Stimulated activated memory B cell treated with anti-CD40 and anti-IgM and Interleukin-4, amounts not matched to agents 10 μg/mL and 1 μg/mL and 100 μg/mL, for 72 hours (primary cell): ENCODE data around the gene SIPA1L3.
"Not testable (repeated sequence)": the region's sequence is repeated elsewhere in the genome, so short reads cannot be mapped to it uniquely, and the experiment has no call there.

ENCODE experiments used
- ATAC-seq: fragments of 150-1000 bp; cut with Tn5 transposase; 2 replicates; pipeline ENCODE4 v1.10.0; 2021
- H3K27ac Mint-ChIP-seq: one replicate; pipeline ENCODE4 v1.8.0; 2022; ENCODE audit warnings: mild to moderate bottlenecking, mixed read lengths
- H3K27me3 Mint-ChIP-seq: one replicate; pipeline ENCODE4 v1.8.0; 2022; ENCODE audit warnings: mixed read lengths
- H3K36me3 Mint-ChIP-seq: one replicate; pipeline ENCODE4 v1.8.0; 2022; ENCODE audit warnings: mixed read lengths
- H3K4me1 Mint-ChIP-seq: one replicate; pipeline ENCODE4 v1.8.0; 2022; ENCODE audit warnings: mixed read lengths
- H3K4me3 Mint-ChIP-seq: one replicate; pipeline ENCODE4 v1.8.0; 2022; ENCODE audit warnings: mild to moderate bottlenecking, moderate library complexity, mixed read lengths
- H3K9me3 Mint-ChIP-seq: one replicate; pipeline ENCODE4 v1.8.0; 2022; ENCODE audit warnings: mixed read lengths

Gene SIPA1L3

DNA sequence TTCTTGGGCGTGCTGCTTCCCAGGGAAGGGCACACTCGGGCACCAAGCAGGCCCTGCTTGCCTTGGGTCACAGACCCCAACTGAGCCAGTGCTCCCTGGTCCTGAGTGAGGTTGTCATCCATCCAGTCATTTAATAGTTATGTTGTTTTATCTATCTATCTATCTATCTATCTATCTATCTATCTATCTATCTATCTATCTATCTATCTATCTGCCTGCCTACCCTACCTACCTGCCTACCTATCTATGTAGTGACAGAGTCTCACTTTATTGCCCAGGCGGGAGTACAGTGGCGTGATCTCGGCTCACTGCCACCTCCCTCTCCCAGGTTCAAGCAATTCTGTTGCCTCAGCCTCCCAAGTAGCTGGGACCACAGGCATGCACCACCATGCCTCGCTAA lies 164.0 kb downstream of the SIPA1L3 start:
- H3K27me3 Mint-ChIP-seq, H3K9me3 Mint-ChIP-seq, H3K4me3 Mint-ChIP-seq, ATAC-seq: not testable (repeated sequence)
- H3K36me3 Mint-ChIP-seq, result peaks cover 35% of the 10 kb centered on the region
- H3K27ac Mint-ChIP-seq, result peak overlapping the region; percentile 66
- H3K4me1 Mint-ChIP-seq, result peaks cover 31% of the 10 kb centered on the region

DNA sequence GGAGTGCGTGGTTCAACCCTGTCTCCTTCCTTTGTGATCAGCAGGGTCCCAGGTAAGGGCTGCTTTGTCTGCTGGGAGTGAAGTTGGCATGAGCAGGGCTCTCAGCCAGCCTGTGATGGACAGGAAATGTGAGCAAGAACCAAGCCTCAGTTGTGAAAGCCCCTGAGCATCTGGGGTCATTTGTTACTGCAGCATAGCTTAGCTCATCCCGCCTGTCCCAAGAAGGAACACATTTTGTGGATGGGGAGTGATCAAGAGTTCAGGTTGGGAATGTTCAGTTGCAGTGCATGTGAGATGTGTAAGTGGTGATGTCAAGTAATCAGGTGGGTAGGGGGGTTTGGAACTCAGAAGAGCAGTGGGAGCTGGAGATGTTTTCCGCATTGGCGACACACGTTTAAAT lies 164.6 kb downstream of the SIPA1L3 start:
- Mint-ChIP-seq H3K36me3 (peaks cover 41% of the 10 kb centered on the region), H3K4me1 (peaks cover 33% of the 10 kb centered on the region), H3K9me3 (no peaks in the 10 kb centered on the region), H3K4me3 (no peak overlapping the region), H3K27me3 (no peaks in the 10 kb centered on the region), H3K27ac (peak overlapping the region; percentile 66)
- ATAC-seq, result no peak

DNA sequence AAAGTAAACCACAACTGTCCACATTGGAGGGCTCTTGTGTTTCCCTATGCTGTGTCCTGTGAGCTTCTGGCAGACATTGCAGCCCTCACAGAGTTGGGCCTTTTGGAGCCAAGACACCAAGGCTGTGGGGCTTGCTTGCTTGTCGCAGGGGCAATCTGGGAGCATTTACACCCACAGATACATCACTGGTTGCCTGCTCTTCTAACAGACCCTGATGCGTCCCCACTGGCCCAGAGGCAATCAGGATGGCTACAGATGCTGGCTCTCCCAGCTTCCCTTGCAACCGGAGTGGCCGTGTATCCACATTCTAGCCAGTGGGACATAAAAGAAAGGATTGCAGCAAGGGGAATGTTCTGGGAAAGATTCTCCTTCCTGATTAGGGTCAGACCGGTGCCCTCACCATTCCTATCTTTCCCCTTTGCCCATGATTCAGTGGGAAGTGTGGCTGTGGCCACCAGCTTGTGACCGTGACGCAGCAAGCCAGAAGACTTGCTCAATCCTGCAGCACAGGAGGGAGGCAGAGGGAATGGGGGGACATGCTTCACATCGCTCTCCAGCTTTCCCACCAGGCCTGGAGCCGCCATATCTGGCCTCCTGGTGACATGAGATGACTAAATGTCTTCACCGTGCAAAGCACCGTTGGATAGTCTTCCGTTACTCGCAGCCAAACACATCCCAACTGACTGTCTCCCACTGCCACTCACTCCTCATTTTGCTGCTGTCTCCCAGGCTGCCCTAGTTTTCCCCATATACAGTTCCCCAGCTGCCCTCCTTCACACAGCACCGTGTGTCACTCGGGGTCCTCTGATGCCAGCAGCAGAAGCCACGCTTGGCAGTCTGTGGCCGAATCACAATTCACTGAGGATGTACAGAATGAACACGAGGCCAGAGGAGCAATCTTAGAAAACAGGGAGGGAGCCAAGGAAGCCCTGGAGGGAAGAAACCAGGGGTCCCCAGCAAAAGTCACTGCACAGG lies 166.1 kb downstream of the SIPA1L3 start:
- Mint-ChIP-seq H3K9me3 (no peaks in the 10 kb centered on the region), H3K27me3 (no peaks in the 10 kb centered on the region), H3K4me1 (peaks cover 39% of the 10 kb centered on the region), H3K4me3 (no peak overlapping the region), H3K36me3 (peaks cover 49% of the 10 kb centered on the region), H3K27ac (peak overlapping the region; percentile 66)
- no peak for ATAC-seq

DNA sequence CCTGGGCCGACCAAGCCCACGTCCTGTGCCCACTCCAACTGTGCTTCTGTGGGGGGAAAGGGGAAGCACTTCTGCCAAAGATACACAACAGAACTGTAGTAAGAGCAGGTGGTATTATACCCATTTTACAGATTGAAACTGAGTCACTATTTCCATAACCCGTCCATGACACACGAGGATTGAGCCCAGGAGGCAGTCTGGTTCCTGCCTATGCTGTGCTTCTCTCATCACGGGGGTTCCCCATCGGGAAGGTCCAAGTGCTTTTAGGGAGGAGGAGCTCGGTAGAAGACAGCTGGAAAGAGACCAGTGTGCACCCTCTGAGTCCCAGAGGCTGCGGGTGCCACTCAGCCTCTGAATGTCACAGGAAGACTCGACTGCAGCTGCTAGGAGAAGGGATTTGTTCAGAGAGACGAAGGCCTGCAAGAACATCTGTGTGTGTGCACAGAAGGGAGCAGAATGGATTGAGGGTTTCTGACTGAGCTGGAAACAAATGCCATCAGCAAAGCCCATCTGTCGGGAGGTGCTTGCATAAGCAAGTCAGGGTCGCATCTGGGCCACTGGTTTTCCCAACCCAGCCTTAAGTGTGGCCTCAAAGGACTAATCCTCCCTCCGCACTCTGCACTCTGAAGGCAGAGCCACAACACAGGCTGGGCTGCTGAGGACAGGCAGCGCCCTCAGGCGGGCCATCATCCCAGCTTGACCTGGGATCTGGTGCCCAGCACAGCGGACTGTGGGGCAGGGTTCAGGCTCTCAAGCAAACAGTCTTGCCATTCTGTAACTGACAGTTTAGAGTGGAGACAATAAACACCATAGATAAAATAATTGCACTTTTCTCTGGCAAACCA lies 167.1 kb downstream of the SIPA1L3 start:
- ATAC-seq, result no peak
- Mint-ChIP-seq H3K9me3 (no peaks in the 10 kb centered on the region), H3K27me3 (no peaks in the 10 kb centered on the region), H3K4me1 (peaks cover 48% of the 10 kb centered on the region), H3K27ac (peak overlapping the region; percentile 66), H3K4me3 (no peak overlapping the region), H3K36me3 (peaks cover 56% of the 10 kb centered on the region)

DNA sequence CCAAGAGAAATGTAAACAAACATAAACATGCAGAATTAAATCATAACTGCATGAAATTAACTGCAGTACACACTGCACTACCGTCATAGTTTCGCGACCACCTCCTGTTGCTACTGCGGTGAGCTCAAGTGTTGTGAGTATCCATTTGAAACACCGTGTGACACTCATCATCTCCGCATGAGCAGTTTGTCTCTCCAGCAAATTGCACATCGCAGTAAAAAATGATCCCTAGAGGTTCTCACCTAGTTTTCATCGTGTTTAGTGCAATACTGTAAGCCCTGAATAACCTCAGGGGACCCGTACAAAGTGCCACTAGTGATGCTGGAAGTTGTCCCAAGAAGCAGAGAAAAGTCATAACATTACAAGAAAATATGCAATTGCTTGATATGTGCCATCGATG lies 169.3 kb downstream of the SIPA1L3 start:
- peaks cover 66% of the 10 kb centered on the region for H3K36me3 Mint-ChIP-seq
- H3K9me3 Mint-ChIP-seq, result no peaks in the 10 kb centered on the region
- no peak for ATAC-seq
- H3K4me3 Mint-ChIP-seq, result no peak overlapping the region
- peaks cover 56% of the 10 kb centered on the region for H3K4me1 Mint-ChIP-seq
- H3K27me3 Mint-ChIP-seq, result no peaks in the 10 kb centered on the region
- H3K27ac Mint-ChIP-seq, result peak overlapping the region; percentile 61

DNA sequence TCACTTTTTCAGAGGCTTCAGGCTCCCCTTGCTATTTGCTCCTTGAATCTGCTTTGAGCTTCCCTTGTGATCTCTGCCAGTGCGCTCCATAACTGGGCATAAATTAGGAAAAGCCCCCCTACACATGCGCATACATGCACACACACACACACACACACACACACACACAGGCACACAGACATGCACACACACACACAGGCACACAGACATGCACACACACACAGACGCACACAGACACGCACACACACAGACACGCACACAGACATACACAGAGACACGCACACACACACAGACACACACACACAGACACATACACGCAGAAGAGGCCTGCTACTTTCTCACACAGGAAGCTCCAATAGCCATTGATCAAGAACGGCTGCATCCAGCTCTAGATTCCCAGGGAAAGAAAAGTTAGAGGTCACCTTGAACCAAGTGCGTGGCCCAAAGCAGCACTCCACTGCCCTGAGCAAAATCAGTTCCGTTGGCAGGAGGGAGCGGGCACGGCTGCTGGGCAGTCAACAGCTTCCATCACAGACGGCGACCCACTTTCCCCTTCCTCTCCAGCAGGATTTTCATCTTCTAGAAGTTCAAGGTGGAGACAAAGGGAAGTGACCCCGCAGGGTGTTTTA lies 171.4 kb downstream of the SIPA1L3 start:
- H3K27ac Mint-ChIP-seq, result peak overlapping the region; percentile 87
- no peak for ATAC-seq
- peaks cover 70% of the 10 kb centered on the region for H3K36me3 Mint-ChIP-seq
- H3K27me3 Mint-ChIP-seq, result no peaks in the 10 kb centered on the region
- H3K4me1 Mint-ChIP-seq, result peaks cover 47% of the 10 kb centered on the region
- H3K9me3 Mint-ChIP-seq, result no peaks in the 10 kb centered on the region
- H3K4me3 Mint-ChIP-seq, result no peak overlapping the region

DNA sequence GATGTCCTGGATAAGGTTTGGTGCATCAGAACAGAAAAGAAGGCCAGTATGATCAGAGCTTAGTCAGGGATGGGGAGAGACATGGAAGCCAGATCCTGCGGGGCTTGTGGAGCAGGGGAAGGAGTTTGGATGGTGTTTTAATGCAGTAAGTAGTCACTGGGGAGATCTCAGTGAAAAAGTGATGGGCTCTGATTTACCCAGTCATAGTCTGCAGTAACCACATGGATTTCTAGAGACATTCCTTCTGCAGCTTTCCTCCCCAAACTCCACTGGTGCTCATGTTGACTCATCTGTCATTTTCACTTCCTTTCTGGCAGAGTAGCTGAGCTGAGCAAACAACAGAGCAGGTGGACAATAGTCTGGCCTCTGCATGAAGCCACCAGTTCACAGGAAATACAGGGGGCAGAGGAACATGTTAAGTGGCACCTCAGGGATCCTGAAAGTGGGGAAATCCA lies 172.9 kb downstream of the SIPA1L3 start:
- ATAC-seq, result peak; percentile 92
- H3K9me3 Mint-ChIP-seq, result no peaks in the 10 kb centered on the region
- peaks cover 38% of the 10 kb centered on the region for H3K4me1 Mint-ChIP-seq
- no peaks in the 10 kb centered on the region for H3K27me3 Mint-ChIP-seq
- H3K36me3 Mint-ChIP-seq, result peaks cover 63% of the 10 kb centered on the region
- no peak overlapping the region for H3K4me3 Mint-ChIP-seq
- peak overlapping the region; percentile 87 for H3K27ac Mint-ChIP-seq

DNA sequence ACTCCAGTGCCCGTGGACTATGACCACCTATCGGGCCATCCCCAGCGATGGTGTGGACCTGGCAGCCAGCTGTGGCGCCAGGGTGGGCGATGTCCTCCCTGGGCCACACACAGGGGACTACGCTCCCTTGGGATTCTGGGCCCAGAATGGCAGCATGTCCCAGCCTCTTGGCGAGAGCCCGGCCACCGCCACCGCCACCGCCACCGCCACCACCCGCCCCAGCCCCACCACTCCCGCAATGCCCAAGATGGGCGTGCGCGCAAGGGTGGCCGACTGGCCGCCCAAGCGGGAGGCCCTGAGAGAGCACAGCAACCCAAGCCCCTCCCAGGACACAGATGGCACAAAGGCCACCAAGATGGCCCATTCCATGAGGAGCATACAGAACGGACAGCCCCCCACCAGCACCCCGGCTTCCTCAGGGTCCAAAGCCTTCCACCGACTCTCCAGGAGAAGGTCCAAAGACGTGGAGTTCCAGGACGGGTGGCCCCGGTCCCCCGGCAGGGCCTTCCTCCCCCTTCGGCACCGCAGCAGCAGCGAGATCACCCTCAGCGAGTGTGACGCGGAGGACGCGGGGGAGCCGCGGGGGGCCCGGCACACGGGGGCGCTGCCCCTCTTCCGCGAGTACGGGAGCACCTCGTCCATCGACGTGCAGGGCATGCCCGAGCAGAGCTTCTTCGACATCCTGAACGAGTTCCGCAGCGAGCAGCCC lies 174.7 kb downstream of the SIPA1L3 start:
- H3K36me3 Mint-ChIP-seq, result peaks cover 55% of the 10 kb centered on the region
- peaks cover 36% of the 10 kb centered on the region for H3K4me1 Mint-ChIP-seq
- H3K27me3 Mint-ChIP-seq, result no peaks in the 10 kb centered on the region
- H3K27ac Mint-ChIP-seq, result peak overlapping the region; percentile 87
- no peak for ATAC-seq
- H3K9me3 Mint-ChIP-seq, result no peaks in the 10 kb centered on the region
- no peak overlapping the region for H3K4me3 Mint-ChIP-seq

DNA sequence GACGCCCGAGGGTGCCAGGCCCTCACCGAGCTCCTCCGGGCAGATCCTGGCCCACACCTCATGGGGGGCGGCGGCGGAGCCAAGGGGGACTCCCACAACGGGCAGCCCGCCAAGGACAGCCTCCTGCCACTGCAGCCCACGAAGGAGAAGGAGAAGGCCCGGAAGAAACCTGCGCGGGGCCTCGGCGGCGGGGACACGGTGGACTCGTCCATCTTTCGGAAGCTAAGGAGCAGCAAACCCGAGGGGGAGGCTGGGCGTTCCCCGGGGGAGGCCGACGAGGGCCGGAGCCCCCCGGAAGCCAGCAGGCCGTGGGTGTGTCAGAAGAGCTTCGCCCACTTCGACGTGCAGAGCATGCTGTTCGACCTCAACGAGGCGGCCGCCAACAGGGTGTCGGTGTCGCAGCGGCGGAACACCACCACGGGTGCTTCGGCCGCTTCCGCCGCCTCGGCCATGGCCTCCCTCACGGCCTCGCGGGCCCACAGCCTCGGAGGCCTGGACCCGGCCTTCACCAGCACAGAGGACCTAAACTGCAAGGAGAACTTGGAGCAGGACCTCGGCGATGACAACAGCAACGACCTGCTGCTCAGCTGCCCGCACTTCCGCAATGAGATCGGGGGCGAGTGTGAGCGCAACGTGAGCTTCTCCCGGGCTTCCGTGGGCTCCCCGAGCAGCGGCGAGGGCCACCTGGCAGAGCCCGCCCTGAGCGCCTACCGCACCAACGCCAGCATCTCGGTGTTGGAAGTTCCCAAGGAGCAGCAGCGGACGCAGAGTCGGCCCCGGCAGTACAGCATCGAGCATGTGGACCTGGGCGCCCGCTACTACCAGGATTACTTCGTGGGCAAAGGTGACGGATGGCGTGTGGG lies 175.5 kb downstream of the SIPA1L3 start:
- H3K27me3 Mint-ChIP-seq, result no peaks in the 10 kb centered on the region
- no peak for ATAC-seq
- H3K9me3 Mint-ChIP-seq, result no peaks in the 10 kb centered on the region
- H3K36me3 Mint-ChIP-seq, result peaks cover 57% of the 10 kb centered on the region
- H3K27ac Mint-ChIP-seq, result peak overlapping the region; percentile 45
- no peak overlapping the region for H3K4me3 Mint-ChIP-seq
- peaks cover 34% of the 10 kb centered on the region for H3K4me1 Mint-ChIP-seq

DNA sequence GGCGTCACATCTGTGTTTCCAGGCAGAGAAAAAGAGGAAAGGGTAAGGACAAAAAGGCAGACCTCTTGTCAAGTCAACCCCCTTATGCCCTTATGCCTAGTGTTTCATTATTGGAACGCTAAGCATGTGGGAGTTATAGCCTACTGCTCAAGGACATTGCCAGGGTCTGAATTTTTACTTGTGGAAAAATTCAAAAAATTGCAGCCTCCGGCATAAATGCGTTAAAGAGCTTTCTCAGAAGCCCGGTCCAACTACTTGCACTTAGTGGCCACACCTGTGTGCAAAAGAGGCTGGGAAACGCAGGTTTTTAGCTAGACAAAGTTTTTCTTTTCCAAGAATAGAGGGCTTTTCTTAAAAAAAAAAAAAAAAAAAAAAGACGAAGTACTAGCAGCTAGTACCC lies 177.2 kb downstream of the SIPA1L3 start:
- no peak for ATAC-seq
- H3K4me1 Mint-ChIP-seq, result peaks cover 20% of the 10 kb centered on the region
- H3K9me3 Mint-ChIP-seq, result no peaks in the 10 kb centered on the region
- no peaks in the 10 kb centered on the region for H3K27me3 Mint-ChIP-seq
- H3K4me3 Mint-ChIP-seq, result no peak overlapping the region
- H3K36me3 Mint-ChIP-seq, result peaks cover 61% of the 10 kb centered on the region
- peak overlapping the region; percentile 45 for H3K27ac Mint-ChIP-seq

DNA sequence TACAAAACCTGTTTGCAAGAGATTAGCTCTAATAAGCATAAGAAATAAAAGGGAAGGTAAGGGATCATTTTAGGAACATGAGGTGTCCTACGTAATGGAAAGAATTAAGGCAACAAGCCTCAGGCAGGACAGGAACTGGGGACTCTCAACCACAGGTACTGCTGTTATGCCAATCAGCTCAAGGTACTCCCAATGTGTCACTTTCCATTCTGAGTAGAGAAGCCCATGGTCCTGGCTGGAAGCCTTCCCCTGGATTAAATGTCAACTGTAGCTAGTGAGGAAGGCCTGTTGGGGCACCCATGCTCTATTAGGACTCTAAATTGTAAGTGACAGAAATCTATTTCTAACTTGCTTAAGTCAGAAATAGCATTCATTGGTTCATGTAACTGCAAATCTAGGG lies 182.4 kb downstream of the SIPA1L3 start:
- peak overlapping the region; percentile 63 for H3K27ac Mint-ChIP-seq
- H3K9me3 Mint-ChIP-seq, result no peaks in the 10 kb centered on the region
- H3K27me3 Mint-ChIP-seq, result no peaks in the 10 kb centered on the region
- peaks cover 44% of the 10 kb centered on the region for H3K36me3 Mint-ChIP-seq
- no peaks in the 10 kb centered on the region for H3K4me1 Mint-ChIP-seq
- no peak for ATAC-seq
- no peak overlapping the region for H3K4me3 Mint-ChIP-seq

DNA sequence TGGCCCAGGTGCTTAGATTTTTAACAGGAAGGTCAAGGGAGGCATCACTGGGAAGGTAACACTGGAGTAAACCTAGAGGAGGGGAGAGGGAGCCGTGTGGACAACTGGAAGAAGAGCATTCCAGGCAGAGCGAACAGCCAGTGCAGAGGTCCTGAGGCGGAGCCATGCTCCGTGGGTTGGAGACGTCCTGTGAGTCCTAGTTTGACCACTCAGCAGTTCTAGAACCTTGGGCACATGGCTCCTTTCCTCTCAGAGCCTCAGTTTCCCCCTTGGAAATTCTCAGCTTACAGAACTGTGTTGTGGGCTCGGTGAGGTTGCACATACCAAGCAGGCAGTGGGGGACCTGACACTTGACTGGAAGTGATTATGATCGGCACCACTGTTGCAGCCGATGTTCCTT lies 186.1 kb downstream of the SIPA1L3 start:
- Mint-ChIP-seq H3K27me3 (no peaks in the 10 kb centered on the region), H3K9me3 (no peaks in the 10 kb centered on the region), H3K36me3 (peaks cover 45% of the 10 kb centered on the region), H3K27ac (no peak overlapping the region), H3K4me1 (peaks cover 19% of the 10 kb centered on the region), H3K4me3 (no peak overlapping the region)
- ATAC-seq, result no peak

DNA sequence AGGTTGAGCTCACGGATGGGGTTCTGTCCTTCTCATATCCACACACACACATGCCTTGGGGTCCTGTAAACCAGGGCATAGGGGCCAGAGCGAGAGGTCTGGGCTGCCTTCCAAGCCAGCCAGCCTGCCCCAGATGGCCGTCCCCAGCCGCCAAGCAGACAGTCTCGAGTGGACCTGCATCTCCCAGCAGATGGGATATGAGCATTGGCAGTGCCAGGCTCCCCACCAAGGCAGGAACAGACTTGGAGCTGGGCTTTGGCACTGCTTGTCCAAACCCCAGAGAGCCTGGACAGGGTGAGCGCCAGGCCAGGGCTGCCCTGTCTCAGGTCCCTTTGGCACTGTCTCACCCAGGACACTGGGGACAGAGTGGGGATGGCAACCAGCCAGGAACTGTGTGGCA lies 186.6 kb downstream of the SIPA1L3 start:
- H3K27ac Mint-ChIP-seq, result no peak overlapping the region
- H3K36me3 Mint-ChIP-seq, result peaks cover 43% of the 10 kb centered on the region
- no peak for ATAC-seq
- peaks cover 19% of the 10 kb centered on the region for H3K4me1 Mint-ChIP-seq
- no peaks in the 10 kb centered on the region for H3K27me3 Mint-ChIP-seq
- no peaks in the 10 kb centered on the region for H3K9me3 Mint-ChIP-seq
- H3K4me3 Mint-ChIP-seq, result no peak overlapping the region
